Lower leg skin (tissue), 4 donors: ENCODE measurements around the gene GSTP1. TPM values are rescaled to one million over a fixed set of nuclear protein-coding genes. Genes with fewer than 3 reads are reported as not detected.

Experiments used
- DNase-seq, 2 donors: peaks; one replicate each; pipeline ENCODE4 v3.0.0-alpha.2; 2019; ENCODE audit warnings: low spot score in 2 of 2
- H3K4me3 ChIP-seq: fragments of 200-600 bp; sonication (generic); 2 replicates; pipeline ENCODE4 v1.5.1; 2017; ENCODE audit warnings: mild to moderate bottlenecking, low read depth; ENCODE audit not compliant: poor library complexity, severe bottlenecking
- POLR2A ChIP-seq, 2 donors: fragments of 450-650 bp; IDR thresholded peaks; one replicate each; pipeline ENCODE4 v1.6.1; 2016 to 2017; ENCODE audit warnings: antibody characterized with exemption in 2 of 2, mild to moderate bottlenecking in 1 of 2, moderate library complexity in 1 of 2
- WGBS, 2 donors: methylation state at CpG; one replicate each; pipeline ENCODE4 v1.1.5; 2018; 5-methylcytosine and 5-hydroxymethylcytosine counted together
- intact Hi-C: fragments of 100-400 bp; cut with DNase I; formaldehyde crosslinking; loops from one replicate; pipeline ENCODE4 v1.15.0; 2023; ENCODE audit warnings: low total_unique reads
- total RNA-seq, 4 donors: library from RNA; depleted of rRNA; stranded (reverse); fragments of >200 nt; gene quantifications; one replicate each; pipeline ENCODE4 v1.1.0, GENCODE V29; 2016
- TF ChIP-seq, protein P1 (sequence below), 3 donors: fragments of 450-650 bp; IDR thresholded peaks; one replicate each; pipeline ENCODE4 v1.5.1; 2016; ENCODE audit warnings: antibody characterized with exemption in 3 of 3, mild to moderate bottlenecking in 3 of 3, moderate library complexity in 2 of 3

GSTP1 gene
- total RNA-seq, 4 donors from 2014 or later = 1,126 to 2,386 (median 2,019) TPM

DNA sequence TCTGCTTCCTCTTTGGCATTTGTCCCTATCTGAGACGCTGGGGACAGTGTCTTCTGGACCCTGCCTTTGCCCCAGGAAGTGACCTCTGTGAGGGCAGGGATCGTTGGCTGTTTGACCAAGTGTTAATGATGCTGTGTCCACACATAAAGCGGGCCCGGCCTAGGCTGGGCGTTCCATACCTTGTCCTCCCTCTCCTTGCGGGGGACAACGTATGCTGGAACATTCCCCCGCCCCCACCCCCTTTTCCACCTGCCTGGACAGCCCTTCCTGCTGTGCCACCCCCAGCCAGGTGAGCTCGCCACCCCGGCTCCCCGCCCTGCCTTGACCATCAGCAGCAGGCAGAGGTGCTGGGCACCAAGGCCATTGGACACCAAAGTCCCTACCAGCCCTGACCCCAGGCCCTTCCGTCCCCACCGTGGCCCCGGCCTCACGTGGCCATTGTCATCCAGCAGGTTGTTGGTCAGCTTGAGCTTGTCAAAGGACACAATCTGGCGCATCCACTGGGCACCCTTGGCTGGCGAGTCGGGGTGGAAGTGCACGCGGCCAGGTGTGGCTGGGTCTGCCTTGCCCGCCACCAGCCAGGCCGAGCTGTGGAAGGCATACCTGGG, 50.2 kb downstream of the GSTP1 start:
- DNase-seq = peak in 1 of 2 donors; percentile 78
- WGBS, 2 donors = 78 to 88% methylated on average over 8 to 22 of the region's 22 CpGs
- intact Hi-C loops = no loop called here

GRCh38 chr11:67634366-67635230, 51.0 kb downstream of the GSTP1 start:
- intact Hi-C loops = no loop called here
- TF ChIP-seq, protein P1, sequence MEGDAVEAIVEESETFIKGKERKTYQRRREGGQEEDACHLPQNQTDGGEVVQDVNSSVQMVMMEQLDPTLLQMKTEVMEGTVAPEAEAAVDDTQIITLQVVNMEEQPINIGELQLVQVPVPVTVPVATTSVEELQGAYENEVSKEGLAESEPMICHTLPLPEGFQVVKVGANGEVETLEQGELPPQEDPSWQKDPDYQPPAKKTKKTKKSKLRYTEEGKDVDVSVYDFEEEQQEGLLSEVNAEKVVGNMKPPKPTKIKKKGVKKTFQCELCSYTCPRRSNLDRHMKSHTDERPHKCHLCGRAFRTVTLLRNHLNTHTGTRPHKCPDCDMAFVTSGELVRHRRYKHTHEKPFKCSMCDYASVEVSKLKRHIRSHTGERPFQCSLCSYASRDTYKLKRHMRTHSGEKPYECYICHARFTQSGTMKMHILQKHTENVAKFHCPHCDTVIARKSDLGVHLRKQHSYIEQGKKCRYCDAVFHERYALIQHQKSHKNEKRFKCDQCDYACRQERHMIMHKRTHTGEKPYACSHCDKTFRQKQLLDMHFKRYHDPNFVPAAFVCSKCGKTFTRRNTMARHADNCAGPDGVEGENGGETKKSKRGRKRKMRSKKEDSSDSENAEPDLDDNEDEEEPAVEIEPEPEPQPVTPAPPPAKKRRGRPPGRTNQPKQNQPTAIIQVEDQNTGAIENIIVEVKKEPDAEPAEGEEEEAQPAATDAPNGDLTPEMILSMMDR (IDR thresholded peaks at IDR 0.05) = no peak
- no peak for TF ChIP-seq POLR2A (IDR thresholded peaks at IDR 0.05)
- DNase-seq = no peak
- WGBS, 2 donors = 80 to 84% methylated on average over 13 to 15 of the region's 20 CpGs
- no peak overlapping the region for H3K4me3 ChIP-seq

More for the DNA sequence above, 50.2 kb downstream of the GSTP1 start:
- TF ChIP-seq, protein P1 (IDR thresholded peaks at IDR 0.05) = no peak
- no peak for TF ChIP-seq POLR2A (IDR thresholded peaks at IDR 0.05)
- no peak overlapping the region for H3K4me3 ChIP-seq

- H3K4me3 ChIP-seq = no peak overlapping the region
- no peak for DNase-seq
- intact Hi-C loops = no loop called here
- TF ChIP-seq, protein P1 (IDR thresholded peaks at IDR 0.05) = no peak
- TF ChIP-seq POLR2A (IDR thresholded peaks at IDR 0.05) = no peak
- 87 to 93% methylated on average over 4 of the region's 4 CpGs for WGBS, 2 donors
These were observed 51.6 kb downstream of the GSTP1 start for GRCh38 chr11:67635231-67635521.

Other genes starting within 250 kb of the GSTP1 start
- 100 to 1,000 TPM in 1 of 4 donors, 10 to 100 TPM in 3; 82.3 to 126 (median 86.4) TPM for gene POLD4, start 230.3 kb upstream of the GSTP1 start, total RNA-seq
- 1 to 10 TPM; 2.2 to 3.3 (median 2.5) TPM for gene CLCF1, start 210.2 kb upstream of the GSTP1 start, total RNA-seq
- 10 to 100 TPM; 24.9 to 28.5 (median 27.2) TPM for gene RAD9A, start 191.8 kb upstream of the GSTP1 start, total RNA-seq
- 100 to 1,000 TPM; 101 to 160 (median 143) TPM for gene PPP1CA, start 182.0 kb upstream of the GSTP1 start, total RNA-seq
- gene TBC1D10C, start 179.7 kb upstream of the GSTP1 start, total RNA-seq = 1 to 10 TPM in 2 of 4 donors, under 1 TPM in 2; 0.71 to 1.3 (median 0.97) TPM
- 1 to 10 TPM in 2 of 4 donors, under 1 TPM in 2; 0.30 to 1.5 (median 1.0) TPM for gene CARNS1, start 168.1 kb upstream of the GSTP1 start, total RNA-seq
- gene RPS6KB2, start 155.3 kb upstream of the GSTP1 start, total RNA-seq = 100 to 1,000 TPM; 154 to 264 (median 203) TPM
- gene PTPRCAP, start 146.1 kb upstream of the GSTP1 start, total RNA-seq = 1 to 10 TPM; 1.6 to 2.9 (median 2.1) TPM
- 10 to 100 TPM; 40.1 to 79.5 (median 66.9) TPM for gene CORO1B, start 140.3 kb upstream of the GSTP1 start, total RNA-seq
- gene GPR152, start 131.1 kb upstream of the GSTP1 start, total RNA-seq = not detected
- under 1 TPM in 2 of 4 donors, not detected in 2; 0.11 to 0.25 TPM for gene CABP4, start 128.5 kb upstream of the GSTP1 start, total RNA-seq
- gene TMEM134, start 114.6 kb upstream of the GSTP1 start, total RNA-seq = 100 to 1,000 TPM; 202 to 374 (median 252) TPM
- gene AIP, start 100.8 kb upstream of the GSTP1 start, total RNA-seq = 10 to 100 TPM; 38.7 to 52.5 (median 47.7) TPM
- gene PITPNM1, start 78.4 kb upstream of the GSTP1 start, total RNA-seq = 10 to 100 TPM in 3 of 4 donors, 1 to 10 TPM in 1; 7.3 to 19.9 (median 12.6) TPM
- gene CDK2AP2, start 75.7 kb upstream of the GSTP1 start, total RNA-seq = 10 to 100 TPM; 16.3 to 40.4 (median 27.8) TPM
- not detected for gene CABP2, start 60.4 kb upstream of the GSTP1 start, total RNA-seq
- gene NDUFV1, start 23.1 kb downstream of the GSTP1 start, total RNA-seq = 100 to 1,000 TPM; 238 to 283 (median 269) TPM
- 10 to 100 TPM; 42.1 to 89.4 (median 55.1) TPM for gene NUDT8, start 46.1 kb downstream of the GSTP1 start, total RNA-seq
- gene TBX10, start 56.0 kb downstream of the GSTP1 start, total RNA-seq = not detected
- gene ACY3, start 66.9 kb downstream of the GSTP1 start, total RNA-seq = 1 to 10 TPM in 1 of 4 donors, under 1 TPM in 1, not detected in 2; 0.34 to 1.3 TPM
- gene ALDH3B2, start 90.8 kb downstream of the GSTP1 start, total RNA-seq = 100 to 1,000 TPM; 127 to 221 (median 170) TPM